ENCODE data around the gene RAB15.

The RAB15 gene

DNA sequence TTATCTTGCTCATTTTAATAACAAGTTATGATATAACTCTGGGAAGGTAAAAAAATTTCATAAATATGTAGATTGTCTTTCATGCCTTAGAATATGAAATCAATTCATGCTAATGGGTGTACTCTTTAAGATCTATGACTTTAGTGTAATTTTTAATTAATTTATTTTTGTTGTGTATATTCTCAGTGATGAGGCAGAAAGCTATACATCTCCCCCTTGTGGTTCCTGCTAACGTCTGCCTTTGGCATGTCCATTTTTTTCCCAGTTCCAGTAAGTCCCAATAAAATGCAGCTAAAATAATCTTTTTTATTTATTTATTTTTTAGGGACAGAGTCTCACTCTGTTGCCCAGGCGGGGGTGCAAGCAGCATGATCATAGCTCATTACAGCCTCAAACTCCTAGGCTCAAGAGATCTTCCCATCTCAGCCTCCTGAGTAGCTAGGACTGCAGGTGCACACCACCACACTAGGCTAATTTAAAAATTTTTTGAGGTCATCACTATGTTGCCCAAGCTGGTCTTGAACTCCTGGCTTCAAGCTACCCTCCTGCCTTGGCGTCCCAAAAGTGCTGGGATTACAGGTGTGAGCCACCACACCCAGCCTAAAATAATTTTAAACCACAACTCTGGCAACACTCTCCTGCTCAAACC is 61.2 kb downstream of the RAB15 start:
- DNase-seq (ENCODE audit: low spot score): peak; percentile 29

DNA sequence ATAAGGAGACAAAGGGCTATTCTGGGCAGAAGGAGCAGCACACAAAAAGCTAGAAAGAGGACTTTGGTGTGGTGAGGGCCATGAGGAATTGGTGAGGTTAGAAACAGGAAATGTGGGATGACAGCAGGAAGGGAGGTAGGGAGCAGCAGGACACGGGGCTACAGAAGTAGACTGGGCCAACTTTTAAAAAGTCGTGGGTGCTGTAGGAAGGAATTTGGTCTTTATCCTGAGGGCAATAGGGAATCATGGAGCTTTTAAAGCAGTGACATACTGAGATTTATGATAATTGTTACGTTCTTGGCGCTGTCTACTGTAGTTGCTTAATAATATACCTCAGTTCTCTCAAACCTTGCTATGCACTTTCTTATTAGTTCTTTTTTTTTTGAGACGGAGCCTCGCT is 66.1 kb downstream of the RAB15 start:
- no peak for DNase-seq (ENCODE audit: low spot score)

DNA sequence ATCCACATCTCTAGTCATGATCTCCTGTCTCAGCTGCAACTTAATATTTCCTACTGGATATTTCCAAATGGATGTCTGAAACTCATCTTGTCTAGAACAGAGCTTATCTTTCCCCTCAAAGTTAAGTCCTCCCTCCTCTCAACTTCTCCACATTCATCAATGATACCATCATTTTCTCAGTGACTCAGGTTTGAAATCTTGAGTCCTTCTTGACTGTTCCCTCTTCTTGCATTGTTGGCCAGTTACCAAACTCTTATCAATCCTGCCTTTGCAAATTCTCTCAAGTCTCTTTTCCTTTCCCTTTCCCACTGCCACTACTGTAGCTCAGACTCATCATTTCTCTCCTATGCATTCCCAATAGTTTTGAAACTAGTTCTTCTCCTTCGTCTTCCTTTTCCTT is 72.2 kb downstream of the RAB15 start:
- DNase-seq (ENCODE audit: low spot score): no peak
